Kidney (tissue), 14 donors: Measurements from ENCODE around the gene STAT2. TPM values are rescaled to one million over a fixed set of nuclear protein-coding genes. Genes with fewer than 3 reads are reported as not detected.

Source experiments
- DNase-seq, 5 donors: peaks; one replicate each; pipeline ENCODE4 v3.0.0-alpha.2; 2013 to 2020
- FAIRE-seq: peaks from 2 replicates; lab custom pipeline; 2012; peaks lifted over from hg19 to GRCh38; lab: Jason Lieb, UNC
- H3K27ac ChIP-seq, 2 donors: one replicate each; pipeline ENCODE4 v1.7.0; 2013; ENCODE audit warnings: low read depth in 2 of 2, low read length in 2 of 2, inconsistent platforms in 1 of 2
- H3K27me3 ChIP-seq: one replicate; pipeline ENCODE4 v1.7.1; 2013; ENCODE audit warnings: low read length, inconsistent platforms; ENCODE audit not compliant: control insufficient read depth, insufficient read depth
- H3K36me3 ChIP-seq, 3 donors: one replicate each; pipeline versions ENCODE4 v1.7.0 to v1.7.1; 2013; ENCODE audit warnings: low read length in 3 of 3, control low read depth in 1 of 3, inconsistent platforms in 1 of 3; ENCODE audit not compliant: insufficient read depth in 3 of 3, control insufficient read depth in 2 of 3
- H3K4me1 ChIP-seq, 3 donors: one replicate each; pipeline versions ENCODE4 v1.7.0 to v1.7.1; 2013; ENCODE audit warnings: low read length in 3 of 3, inconsistent platforms in 1 of 3, low read depth in 1 of 3; ENCODE audit not compliant: control insufficient read depth in 2 of 3, insufficient read depth in 2 of 3
- H3K4me3 ChIP-seq, 3 donors: one replicate each; pipeline versions ENCODE4 v1.7.0 to v1.8.1; 2013; ENCODE audit warnings: low read length in 3 of 3, control low read depth in 1 of 3, inconsistent platforms in 1 of 3
- H3K9ac ChIP-seq, 3 donors: one replicate each; pipeline versions ENCODE4 v1.7.0 to v1.7.1; 2013; ENCODE audit warnings: low read length in 3 of 3, control low read depth in 1 of 3, inconsistent platforms in 1 of 3
- H3K9me3 ChIP-seq, 3 donors: one replicate each; pipeline versions ENCODE4 v1.7.0 to v1.7.1; 2013; ENCODE audit warnings: low read length in 3 of 3, control low read depth in 1 of 3, inconsistent platforms in 1 of 3; ENCODE audit not compliant: control insufficient read depth in 2 of 3, insufficient read depth in 1 of 3
- CTCF ChIP-seq: IDR thresholded peaks from 3 replicates; pipeline ENCODE4 v1.5.1; 2012; ENCODE audit warnings: mild to moderate bottlenecking, moderate library complexity, borderline replicate concordance; ENCODE audit not compliant: insufficient read depth; ENCODE audit errors: extremely low read depth
- intact Hi-C: fragments of 100-400 bp; cut with DNase I; formaldehyde crosslinking; loops from one replicate; pipeline ENCODE4 v1.11.1; 2022
- polyA plus RNA-seq: library from polyadenylated mRNA; stranded (reverse); fragments of 350-450 nt; fragmentation: Illumina TruSeq; extraction: RNeasy Lipid Tissue Mini Kit (QIAGEN cat#74804); gene quantifications from one replicate; pipeline ENCODE4 v1.2.3, GENCODE V29; 2014; ENCODE audit warnings: low read depth, low replicate concordance; ENCODE audit not compliant: insufficient read depth
- total RNA-seq: library from RNA; stranded (reverse); fragmentation: NEBNext Ultra II Directional; extraction: Animal tissue kit (Norgen Biotek cat#: 25700); gene quantifications from one replicate; pipeline ENCODE4 v1.2.1, GENCODE V29; 2021
- donor health status: control.
- donor health status: control.
- donor health status: control.
- donor health status: control.
- donor health status: control.
- donor health status: DM: yes; HTN: yes; CAD: no.
- donor health status: Normal renal cell carcinoma (clear cell type).

Gene STAT2
- total and polyA plus RNA-seq, 2 donors from 2014 or later, result 27.2 to 120 TPM

GRCh38 chr12:56298828-56299227 is 61.1 kb downstream of the STAT2 start:
- Histone ChIP-seq H3K9ac (peak overlapping the region in 2 of 3 donors; percentile 4 to 92), H3K27me3 (no peaks in the 10 kb centered on the region), H3K9me3 (no peaks in the 10 kb centered on the region), H3K4me1 (peaks cover 0 to 39% (median 19%) of the 10 kb centered on the region in 3 donors), H3K36me3 (peaks cover 0 to 4% (median under 1%) of the 10 kb centered on the region in 3 donors), H3K4me3 (peak overlapping the region; percentile 81 to 95 (median 93)), H3K27ac (no peak overlapping the region)
- intact Hi-C loops, result no loop called here
- no peak for TF ChIP-seq CTCF
- DNase-seq (no peak), FAIRE-seq (no peak)

DNA sequence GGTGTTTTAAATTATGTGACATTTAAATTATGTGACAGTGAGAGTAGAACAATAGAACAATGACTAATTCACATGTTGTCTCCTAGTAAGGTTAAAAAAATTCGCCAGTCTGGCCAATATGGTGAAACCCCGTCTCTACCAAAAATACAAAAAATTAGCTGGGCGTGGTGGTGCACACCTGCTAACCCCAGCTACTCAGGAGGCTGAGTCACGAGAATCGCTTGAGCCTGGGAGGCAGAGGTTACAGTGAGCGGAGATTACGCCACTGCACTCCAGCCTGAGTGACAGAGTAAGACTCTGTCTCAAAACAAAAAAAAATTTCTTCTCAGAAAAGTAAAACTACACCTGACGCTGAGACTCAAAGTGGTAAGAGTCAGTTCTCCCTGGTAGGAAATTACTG is 62.5 kb downstream of the STAT2 start:
- FAIRE-seq, result no peak
- H3K4me3 ChIP-seq, result no peak overlapping the region
- intact Hi-C loops, result no loop called here

DNA sequence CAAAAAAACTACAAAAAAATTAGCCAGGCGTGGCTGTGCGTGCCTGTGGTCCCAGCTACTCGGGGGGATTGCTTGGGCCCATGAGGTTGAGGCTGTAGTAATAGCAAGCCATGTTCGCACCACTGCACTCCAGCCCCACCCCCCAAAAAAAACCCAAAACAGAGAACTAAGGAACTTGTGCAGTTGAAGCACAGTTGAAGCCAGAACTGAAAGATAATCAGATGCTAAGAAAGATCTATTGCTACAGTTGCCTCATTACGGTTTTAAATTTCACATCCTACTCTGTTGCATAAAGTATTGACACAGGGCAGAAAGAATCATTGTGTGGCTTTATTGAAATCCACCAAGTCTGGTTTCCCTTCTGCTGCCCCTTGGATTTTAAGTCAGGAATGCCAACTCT is 63.6 kb downstream of the STAT2 start:
- Histone ChIP-seq H3K4me3 (no peak overlapping the region), H3K9me3 (no peaks in the 10 kb centered on the region), H3K27ac (no peak overlapping the region), H3K4me1 (peaks cover 0 to 31% (median 19%) of the 10 kb centered on the region in 3 donors), H3K36me3 (peaks cover 2 to 5% (median 4%) of the 10 kb centered on the region in 3 donors), H3K9ac (no peak overlapping the region), H3K27me3 (no peaks in the 10 kb centered on the region)
- TF ChIP-seq CTCF, result no peak
- intact Hi-C loops, result no loop called here
- FAIRE-seq (no peak), DNase-seq (no peak)

More for the DNA sequence above, 62.5 kb downstream of the STAT2 start:
- no peak for DNase-seq
- H3K27ac ChIP-seq, result no peak overlapping the region
- TF ChIP-seq CTCF, result no peak
- H3K36me3 ChIP-seq, result peaks cover 0 to 4% (median 2%) of the 10 kb centered on the region in 3 donors
- no peak overlapping the region for H3K9ac ChIP-seq
- H3K9me3 ChIP-seq, result no peaks in the 10 kb centered on the region
- peaks cover 0 to 40% (median 19%) of the 10 kb centered on the region in 3 donors for H3K4me1 ChIP-seq
- no peaks in the 10 kb centered on the region for H3K27me3 ChIP-seq

GRCh38 chr12:56293795-56294194 is 66.1 kb downstream of the STAT2 start:
- H3K4me1 ChIP-seq, result peaks cover 0 to 15% (median 7%) of the 10 kb centered on the region in 3 donors
- no peaks in the 10 kb centered on the region for H3K27me3 ChIP-seq
- no peak overlapping the region for H3K4me3 ChIP-seq
- H3K36me3 ChIP-seq, result peaks cover 4 to 11% (median 4%) of the 10 kb centered on the region in 3 donors
- H3K9ac ChIP-seq, result no peak overlapping the region
- TF ChIP-seq CTCF, result no peak
- no peak for FAIRE-seq
- DNase-seq, result no peak
- intact Hi-C loops, result no loop called here
- no peak overlapping the region for H3K27ac ChIP-seq
- H3K9me3 ChIP-seq, result no peaks in the 10 kb centered on the region
